ENCODE data around the gene FEM1C. TPM values are rescaled to one million over a fixed set of nuclear protein-coding genes. Genes with fewer than 3 reads are reported as not detected.

Gene FEM1C
- total RNA-seq, 1 donor from 2014 or later: 11.1 TPM

- no peaks in the 10 kb centered on the region for H3K27me3 ChIP-seq
- H3K4me1 ChIP-seq: no peaks in the 10 kb centered on the region
- H3K9me3 ChIP-seq: no peaks in the 10 kb centered on the region
- H3K4me3 ChIP-seq: no peak overlapping the region
- H3K36me3 ChIP-seq: no peaks in the 10 kb centered on the region
- TF ChIP-seq CTCF (IDR thresholded peaks at IDR 0.05): no peak
- intact Hi-C loops (cut with DNase I): no loop called here
- no peak for DNase-seq (ENCODE audit: low spot score in 2 of 2)
- no peak overlapping the region for H3K27ac ChIP-seq
Measured at GRCh38 chr5:115478281-115478680, 66.3 kb downstream of the FEM1C start.

- no peak for DNase-seq (ENCODE audit: low spot score in 2 of 2)
- no peaks in the 10 kb centered on the region for H3K27me3 ChIP-seq
- intact Hi-C loops (cut with DNase I): no loop called here
- H3K36me3 ChIP-seq: no peaks in the 10 kb centered on the region
- TF ChIP-seq CTCF (IDR thresholded peaks at IDR 0.05): no peak
- H3K4me3 ChIP-seq: no peak overlapping the region
- H3K4me1 ChIP-seq: no peaks in the 10 kb centered on the region
- H3K9me3 ChIP-seq: no peaks in the 10 kb centered on the region
- H3K27ac ChIP-seq: no peak overlapping the region
Measured at GRCh38 chr5:115477581-115477980, 67.0 kb downstream of the FEM1C start.

GRCh38 chr5:115475788-115476187, 68.8 kb downstream of the FEM1C start:
- no peak overlapping the region for H3K27ac ChIP-seq
- H3K27me3 ChIP-seq: no peaks in the 10 kb centered on the region
- no peak overlapping the region for H3K4me3 ChIP-seq
- TF ChIP-seq CTCF (IDR thresholded peaks at IDR 0.05): no peak
- no peak for DNase-seq (ENCODE audit: low spot score in 2 of 2)
- intact Hi-C loops (cut with DNase I): no loop called here
- H3K4me1 ChIP-seq: no peaks in the 10 kb centered on the region
- no peaks in the 10 kb centered on the region for H3K9me3 ChIP-seq
- H3K36me3 ChIP-seq: no peaks in the 10 kb centered on the region

GRCh38 chr5:115472271-115473025, 72.1 kb downstream of the FEM1C start:
- H3K4me1 ChIP-seq: no peaks in the 10 kb centered on the region
- intact Hi-C loops (cut with DNase I): no loop called here
- no peak overlapping the region for H3K27ac ChIP-seq
- H3K27me3 ChIP-seq: no peaks in the 10 kb centered on the region
- no peak overlapping the region for H3K4me3 ChIP-seq
- H3K36me3 ChIP-seq: no peaks in the 10 kb centered on the region
- no peak for TF ChIP-seq CTCF (IDR thresholded peaks at IDR 0.05)
- no peaks in the 10 kb centered on the region for H3K9me3 ChIP-seq
- DNase-seq (ENCODE audit: low spot score in 2 of 2): no peak

- Histone ChIP-seq H3K27ac (no peak overlapping the region), H3K36me3 (no peaks in the 10 kb centered on the region), H3K9me3 (no peaks in the 10 kb centered on the region), H3K27me3 (no peaks in the 10 kb centered on the region), H3K4me3 (no peak overlapping the region), H3K4me1 (no peaks in the 10 kb centered on the region)
- no peak for TF ChIP-seq CTCF (IDR thresholded peaks at IDR 0.05)
- DNase-seq (ENCODE audit: low spot score in 2 of 2): no peak
- intact Hi-C loops (cut with DNase I): no loop called here
Measured at GRCh38 chr5:115471345-115472063, 73.1 kb downstream of the FEM1C start.

All from ascending aorta (tissue), 2 donors.